H9 (cell line): ENCODE data around the gene CEP192. TPM values are rescaled to one million over a fixed set of nuclear protein-coding genes. Genes with fewer than 3 reads are reported as not detected.

Source experiments
- DNase-seq: peaks from one replicate; pipeline ENCODE4 v3.0.0-alpha.2; 2017
- H2AFZ ChIP-seq: one replicate; pipeline ENCODE4 v1.6.1; 2013; ENCODE audit warnings: mild to moderate bottlenecking, low read length, control low read depth, moderate library complexity
- H2AK5ac ChIP-seq: 2 replicates; pipeline ENCODE4 v1.6.1; 2013; ENCODE audit warnings: low read length, control low read depth, mixed read lengths; ENCODE audit not compliant: insufficient read length
- H2BK120ac ChIP-seq: one replicate; pipeline ENCODE4 v1.6.1; 2013; ENCODE audit warnings: low read depth, mild to moderate bottlenecking, low read length, control low read depth, inconsistent platforms; ENCODE audit not compliant: poor library complexity, severe bottlenecking
- H2BK12ac ChIP-seq: 2 replicates; pipeline ENCODE4 v1.6.1; 2013; ENCODE audit warnings: low read length, control low read depth, mixed read lengths, low read depth; ENCODE audit not compliant: insufficient read length
- H2BK15ac ChIP-seq: 2 replicates; pipeline ENCODE4 v1.6.1; 2013; ENCODE audit warnings: low read depth, low read length, control low read depth
- H2BK20ac ChIP-seq: one replicate; pipeline ENCODE4 v1.6.1; 2013; ENCODE audit warnings: low read depth, mild to moderate bottlenecking, low read length, control low read depth, inconsistent platforms; ENCODE audit not compliant: poor library complexity, severe bottlenecking
- H2BK5ac ChIP-seq: 2 replicates; pipeline ENCODE4 v1.6.1; 2013; ENCODE audit warnings: low read length, control low read depth, mixed read lengths; ENCODE audit not compliant: insufficient read length
- H3K14ac ChIP-seq: 2 replicates; pipeline ENCODE4 v1.6.1; 2013; ENCODE audit warnings: low read length, control low read depth; ENCODE audit not compliant: insufficient read depth
- H3K18ac ChIP-seq: 2 replicates; pipeline ENCODE4 v1.6.1; 2013; ENCODE audit warnings: low read depth, mild to moderate bottlenecking, mixed read lengths, low read length, control low read depth; ENCODE audit not compliant: insufficient read length
- H3K23ac ChIP-seq: 2 replicates; pipeline ENCODE4 v1.6.1; 2013; ENCODE audit warnings: low read length, control low read depth, mixed read lengths, low read depth; ENCODE audit not compliant: insufficient read length
- H3K23me2 ChIP-seq: 2 replicates; pipeline ENCODE4 v1.6.1; 2013; ENCODE audit warnings: low read depth, mild to moderate bottlenecking, mixed read lengths, low read length, control low read depth; ENCODE audit not compliant: insufficient read length, poor library complexity, severe bottlenecking
- H3K27ac ChIP-seq: 2 replicates; pipeline ENCODE4 v1.5.1; 2013; ENCODE audit warnings: low read length, control low read depth, mixed read lengths, low read depth; ENCODE audit not compliant: insufficient read length
- H3K27me3 ChIP-seq: 2 replicates; pipeline ENCODE4 v1.6.1; 2013; ENCODE audit warnings: low read length, control low read depth, inconsistent platforms; ENCODE audit not compliant: insufficient read depth
- H3K4ac ChIP-seq: 2 replicates; pipeline ENCODE4 v1.6.1; 2013; ENCODE audit warnings: low read depth, mild to moderate bottlenecking, control low read depth, inconsistent platforms, low read length, moderate library complexity
- H3K4me1 ChIP-seq: 2 replicates; pipeline ENCODE4 v1.6.1; 2013; ENCODE audit warnings: low read length, control low read depth, inconsistent platforms; ENCODE audit not compliant: insufficient read depth
- H3K4me2 ChIP-seq: 2 replicates; pipeline ENCODE4 v1.6.1; 2013; ENCODE audit warnings: low read length, control low read depth, mixed read lengths; ENCODE audit not compliant: insufficient read length, insufficient read depth
- H3K56ac ChIP-seq: 2 replicates; pipeline ENCODE4 v1.6.1; 2013; ENCODE audit warnings: low read depth, mild to moderate bottlenecking, mixed read lengths, low read length, control low read depth; ENCODE audit not compliant: insufficient read length
- H3K79me1 ChIP-seq: 2 replicates; pipeline ENCODE4 v1.6.1; 2013; ENCODE audit warnings: low read depth, mild to moderate bottlenecking, moderate library complexity, low read length, control low read depth, inconsistent platforms; ENCODE audit not compliant: insufficient read depth, poor library complexity, severe bottlenecking
- H3K79me2 ChIP-seq: 2 replicates; pipeline ENCODE4 v1.6.1; 2013; ENCODE audit warnings: low read length, control low read depth, inconsistent platforms; ENCODE audit not compliant: insufficient read depth
- H3K9ac ChIP-seq: 2 replicates; pipeline ENCODE4 v1.6.1; 2013; ENCODE audit warnings: low read length, control low read depth, mixed read lengths; ENCODE audit not compliant: insufficient read length; ENCODE audit errors: extremely low read depth
- H3K9me3 ChIP-seq: one replicate; pipeline ENCODE4 v1.6.1; 2013; ENCODE audit warnings: low read depth, low read length, inconsistent platforms; ENCODE audit not compliant: control insufficient read depth
- H3T11ph ChIP-seq: one replicate; pipeline ENCODE4 v1.6.1; 2013; ENCODE audit warnings: mild to moderate bottlenecking, low read length, control low read depth, inconsistent platforms
- H4K20me1 ChIP-seq: one replicate; pipeline ENCODE4 v1.6.1; 2013; ENCODE audit not compliant: control insufficient read depth, insufficient read length, insufficient read depth
- H4K5ac ChIP-seq: 2 replicates; pipeline ENCODE4 v1.6.1; 2013; ENCODE audit warnings: low read depth, mild to moderate bottlenecking, mixed read lengths, low read length, control low read depth; ENCODE audit not compliant: insufficient read length
- H4K8ac ChIP-seq: replicated peaks from 2 replicates; pipeline ENCODE4 v1.6.1; 2013; ENCODE audit warnings: low read length, control low read depth, mixed read lengths, low read depth; ENCODE audit not compliant: insufficient read length
- H4K91ac ChIP-seq: 2 replicates; pipeline ENCODE4 v1.6.1; 2013; ENCODE audit warnings: low read depth, mild to moderate bottlenecking, moderate library complexity, mixed read lengths, low read length, control low read depth; ENCODE audit not compliant: insufficient read length
- H3K27ac Mint-ChIP-seq, 3 experiments: 2 replicates in 2 of 3; 3 replicates in 1 of 3; pipeline ENCODE4 v1.8.0; 2020 to 2021; ENCODE audit warnings: mixed read lengths in 3 of 3, mild to moderate bottlenecking in 1 of 3, moderate library complexity in 1 of 3
- H3K27me3 Mint-ChIP-seq: 2 replicates; pipeline ENCODE4 v1.8.0; 2021; ENCODE audit warnings: low read depth, mild to moderate bottlenecking, moderate library complexity, mixed read lengths
- H3K36me3 Mint-ChIP-seq, 3 experiments: 2 replicates in 2 of 3; 3 replicates in 1 of 3; pipeline ENCODE4 v1.8.0; 2020 to 2021; ENCODE audit warnings: low read depth in 3 of 3, mixed read lengths in 3 of 3; ENCODE audit not compliant: insufficient read depth in 1 of 3
- H3K4me1 Mint-ChIP-seq, 2 experiments: 2 replicates each; pipeline ENCODE4 v1.8.0; 2020; ENCODE audit warnings: mixed read lengths in 2 of 2
- H3K4me3 Mint-ChIP-seq, 2 experiments: 2 replicates in 1 of 2; 3 replicates in 1 of 2; pipeline ENCODE4 v1.8.0; 2020 to 2021; ENCODE audit warnings: mild to moderate bottlenecking in 2 of 2, mixed read lengths in 2 of 2, moderate library complexity in 1 of 2
- H3K9me3 Mint-ChIP-seq, 2 experiments: 2 replicates in 1 of 2; 3 replicates in 1 of 2; pipeline ENCODE4 v1.8.0; 2020; ENCODE audit warnings: mild to moderate bottlenecking in 2 of 2, mixed read lengths in 2 of 2, moderate library complexity in 1 of 2
- CTCF ChIP-seq: fragments of 200-600 bp; sonication (generic); conservative IDR thresholded peaks from 3 replicates; pipeline ENCODE4 v1.8.0; 2021; ENCODE audit warnings: antibody characterized with exemption, mild to moderate bottlenecking
- WGBS: extraction: QIAGEN DNeasy Blood & Tissue Kit; methylation state at CpG from one replicate; pipeline ENCODE4 v1.1.7; 2013; ENCODE audit warnings: missing lambda C conversion rate, low lambda C conversion rate, mixed read lengths; ENCODE audit not compliant: insufficient read length; ENCODE audit errors: extremely low coverage; 5-methylcytosine and 5-hydroxymethylcytosine counted together
- total RNA-seq: library from RNA; stranded (reverse); gene quantifications from 2 replicates; pipeline ENCODE4 v1.2.1, GENCODE V29; 2021

CEP192 gene
- total RNA-seq, 1 experiment from 2014 or later: 23.5 TPM

- H3K4me2 ChIP-seq: no peak overlapping the region
- H3K9me3 ChIP-seq: no peaks in the 10 kb centered on the region
- no peak overlapping the region for H3K27ac ChIP-seq
- H2AK5ac ChIP-seq: no peak overlapping the region
- Mint-ChIP-seq H3K36me3 (peaks cover 20 to 58% (median 58%) of the 10 kb centered on the region in 3 experiments; a peak in 6 of 7 replicates), H3K27ac (no peak overlapping the region), H3K4me3 (no peak overlapping the region), H3K9me3 (no peaks in the 10 kb centered on the region), H3K4me1 (no peaks in the 10 kb centered on the region), H3K27me3 (no peaks in the 10 kb centered on the region)
- WGBS: no CpG with 5 or more reads among the region's 6 CpGs
- no peak for DNase-seq
- TF ChIP-seq CTCF: no peak
- no peak overlapping the region for H4K8ac ChIP-seq
- H3K18ac ChIP-seq: no peak overlapping the region
- no peak overlapping the region for H3K23ac ChIP-seq
- no peaks in the 10 kb centered on the region for H3K4me1 ChIP-seq
- H3K4ac ChIP-seq: no peak overlapping the region
- no peak overlapping the region for H2AFZ ChIP-seq
- H3K23me2 ChIP-seq: no peaks in the 10 kb centered on the region
- no peak overlapping the region for H4K5ac ChIP-seq
- no peak overlapping the region for H3K9ac ChIP-seq
- no peaks in the 10 kb centered on the region for H3K79me1 ChIP-seq
- no peak overlapping the region for H4K91ac ChIP-seq
- no peak overlapping the region for H2BK5ac ChIP-seq
- no peaks in the 10 kb centered on the region for H3K79me2 ChIP-seq
- H2BK12ac ChIP-seq: no peak overlapping the region
- no peaks in the 10 kb centered on the region for H4K20me1 ChIP-seq
- H2BK15ac ChIP-seq: no peak overlapping the region
- H2BK120ac ChIP-seq: no peak overlapping the region
- no peak overlapping the region for H3T11ph ChIP-seq
- no peak overlapping the region for H3K56ac ChIP-seq
- no peak overlapping the region for H2BK20ac ChIP-seq
- no peak overlapping the region for H3K14ac ChIP-seq
- H3K27me3 ChIP-seq: no peaks in the 10 kb centered on the region
These were observed 60.0 kb downstream of the CEP192 start for GRCh38 chr18:13051159-13051558.
